ENCODE measurements around the gene PPM1L. TPM values are rescaled to one million over a fixed set of nuclear protein-coding genes. Genes with fewer than 3 reads are reported as not detected.

The PPM1L gene
- total RNA-seq, 4 donors from 2014 or later, result 31.5 to 40.2 (median 34.0) TPM

GRCh38 chr3:160950954-160951353 is 194.9 kb downstream of the PPM1L start:
- H3K27me3 ChIP-seq, result no peaks in the 10 kb centered on the region
- H3K9me3 ChIP-seq, result no peaks in the 10 kb centered on the region
- no peak overlapping the region for H3K27ac ChIP-seq
- 83% methylated on average over 2 of the region's 2 CpGs for WGBS
- no peak for DNase-seq (ENCODE audit: low spot score in 2 of 2)
- no peaks in the 10 kb centered on the region for H3K36me3 ChIP-seq
- H3K4me3 ChIP-seq, result no peak overlapping the region
- no peaks in the 10 kb centered on the region for H3K4me1 ChIP-seq
- TF ChIP-seq CTCF (IDR thresholded peaks at IDR 0.05) (no peak), POLR2AphosphoS5 (IDR thresholded peaks at IDR 0.05) (no peak)

GRCh38 chr3:160951642-160952487 is 195.8 kb downstream of the PPM1L start:
- H3K36me3 ChIP-seq, result no peaks in the 10 kb centered on the region
- no peaks in the 10 kb centered on the region for H3K27me3 ChIP-seq
- H3K4me3 ChIP-seq, result no peak overlapping the region
- no peak overlapping the region for H3K27ac ChIP-seq
- no peaks in the 10 kb centered on the region for H3K4me1 ChIP-seq
- WGBS, result 78% methylated on average over 8 of the region's 8 CpGs
- no peak for TF ChIP-seq EP300 (IDR thresholded peaks at IDR 0.05)
- DNase-seq (ENCODE audit: low spot score in 2 of 2), result no peak
- H3K9me3 ChIP-seq, result no peaks in the 10 kb centered on the region

- WGBS, result 88% methylated on average over 3 of the region's 3 CpGs
- Histone ChIP-seq H3K36me3 (no peaks in the 10 kb centered on the region), H3K27ac (no peak overlapping the region), H3K4me1 (no peaks in the 10 kb centered on the region), H3K4me3 (no peak overlapping the region), H3K27me3 (no peaks in the 10 kb centered on the region), H3K9me3 (no peaks in the 10 kb centered on the region)
- no peak for DNase-seq (ENCODE audit: low spot score in 2 of 2)
- TF ChIP-seq EP300 (IDR thresholded peaks at IDR 0.05) (no peak), POLR2A (IDR thresholded peaks at IDR 0.05) (no peak), POLR2AphosphoS5 (IDR thresholded peaks at IDR 0.05) (no peak), CTCF (IDR thresholded peaks at IDR 0.05) (no peak)
Observed at GRCh38 chr3:160953686-160954085, 197.7 kb downstream of the PPM1L start.

GRCh38 chr3:160956785-160957184 is 200.8 kb downstream of the PPM1L start:
- Histone ChIP-seq H3K4me3 (no peak overlapping the region), H3K27ac (no peak overlapping the region), H3K9me3 (no peaks in the 10 kb centered on the region), H3K36me3 (no peaks in the 10 kb centered on the region), H3K27me3 (no peaks in the 10 kb centered on the region), H3K4me1 (no peaks in the 10 kb centered on the region)
- DNase-seq (ENCODE audit: low spot score in 2 of 2), result no peak
- TF ChIP-seq CTCF (IDR thresholded peaks at IDR 0.05) (peak in 1 of 2 donors; percentile 9), POLR2A (IDR thresholded peaks at IDR 0.05) (no peak)

- no peaks in the 10 kb centered on the region for H3K4me1 ChIP-seq
- no peaks in the 10 kb centered on the region for H3K9me3 ChIP-seq
- no peak overlapping the region for H3K27ac ChIP-seq
- DNase-seq (ENCODE audit: low spot score in 2 of 2), result no peak
- no peak overlapping the region for H3K4me3 ChIP-seq
- 70% methylated on average over 1 of the region's 1 CpG for WGBS
- no peaks in the 10 kb centered on the region for H3K27me3 ChIP-seq
- peaks cover 3% of the 10 kb centered on the region for H3K36me3 ChIP-seq
- TF ChIP-seq POLR2AphosphoS5 (IDR thresholded peaks at IDR 0.05), result no peak
- TF ChIP-seq POLR2A (IDR thresholded peaks at IDR 0.05), result no peak
- no peak for TF ChIP-seq EP300 (IDR thresholded peaks at IDR 0.05)
- no peak for TF ChIP-seq CTCF (IDR thresholded peaks at IDR 0.05)
Observed at GRCh38 chr3:160960568-160960967, 204.5 kb downstream of the PPM1L start.

GRCh38 chr3:160963949-160964348 is 207.9 kb downstream of the PPM1L start:
- TF ChIP-seq EP300 (IDR thresholded peaks at IDR 0.05) (no peak), CTCF (IDR thresholded peaks at IDR 0.05) (no peak), POLR2A (IDR thresholded peaks at IDR 0.05) (no peak), POLR2AphosphoS5 (IDR thresholded peaks at IDR 0.05) (no peak)
- no peaks in the 10 kb centered on the region for H3K9me3 ChIP-seq
- H3K4me3 ChIP-seq, result no peak overlapping the region
- no peak for DNase-seq (ENCODE audit: low spot score in 2 of 2)
- H3K27me3 ChIP-seq, result no peaks in the 10 kb centered on the region
- 0% methylated on average over 1 of the region's 1 CpG for WGBS
- H3K27ac ChIP-seq, result no peak overlapping the region
- peaks cover 3% of the 10 kb centered on the region for H3K36me3 ChIP-seq
- H3K4me1 ChIP-seq, result no peaks in the 10 kb centered on the region

All from suprapubic skin (tissue), 4 donors.